ENCODE data around the gene PRPH2. TPM values are rescaled to one million over a fixed set of nuclear protein-coding genes. Genes with fewer than 3 reads are reported as not detected.

PRPH2 gene
- total and polyA plus RNA-seq, 10 of the 15 experiments (the other 5 are each of a cell fraction or from before 2014, with no cell fraction given): 0.08 TPM; not detected in 9

- no peaks in the 10 kb centered on the region for H3K9me3 ChIP-seq (replicated peaks; ENCODE audit: control insufficient read depth, insufficient read depth, low read length)
- H3K79me2 ChIP-seq (ENCODE audit: control insufficient read depth, insufficient read depth, low read length): no peaks in the 10 kb centered on the region
- no peaks in the 10 kb centered on the region for H4K20me1 ChIP-seq (ENCODE audit: control insufficient read depth, insufficient read depth)
- DNase-seq (ENCODE audit: low read depth, low spot score): no peak
- no peak overlapping the region for H2AFZ ChIP-seq (ENCODE audit: control insufficient read depth, low read depth, low read length)
- TF ChIP-seq SMC3 (IDR thresholded peaks at IDR 0.05; ENCODE audit: borderline replicate concordance, low read length): no peak
- no peak for TF ChIP-seq HDAC6 (IDR thresholded peaks at IDR 0.05; ENCODE audit: unreplicated experiment)
- no peak for TF ChIP-seq BACH1 (IDR thresholded peaks at IDR 0.05; ENCODE audit: borderline replicate concordance)
- TF ChIP-seq NRF1 (conservative IDR thresholded peaks at IDR 0.05; ENCODE audit: low read depth, low read length): no peak
- no peak for TF ChIP-seq ZBTB33 (IDR thresholded peaks at IDR 0.05)
- no peak for TF ChIP-seq SUZ12 (IDR thresholded peaks at IDR 0.05; ENCODE audit: unreplicated experiment)
- no peak for TF ChIP-seq CEBPZ (IDR thresholded peaks at IDR 0.05; ENCODE audit: low read depth, low read length)
- TF ChIP-seq PAX5 (IDR thresholded peaks at IDR 0.05; ENCODE audit: borderline replicate concordance, low read depth, low read length): no peak
- no peak for TF ChIP-seq PML (IDR thresholded peaks at IDR 0.05; ENCODE audit: low read length)
- 4% methylated on average over 1 of the region's 1 CpG for WGBS (ENCODE audit: insufficient coverage, insufficient replicate concordance, low lambda C conversion rate, missing lambda C conversion rate)
- H3K4me3 ChIP-seq: no peak overlapping the region
- no peak overlapping the region for H3K4me2 ChIP-seq (ENCODE audit: control insufficient read depth, insufficient read depth)
- ChIA-PET SMC1A (ENCODE audit: uncharacterized antibody, unreplicated experiment) (interaction anchor here (0.7 to 1.1 kb wide), 3 partner anchors 30 to 223 kb away, joined by 3 read pairs; no protein-coding TSS in a partner anchor), POLR2A (interaction anchor here (0.6 kb wide), 1 partner anchor 196 kb away, joined by 5 read pairs; no protein-coding TSS in a partner anchor), RAD21 (ENCODE audit: unreplicated experiment) (interaction anchor here (1.0 to 5.2 kb wide), 2 partner anchors 67 to 241 kb away, joined by 3 to 46 read pairs; no protein-coding TSS in a partner anchor), CTCF (interaction anchor here (0.6 to 9.2 kb wide), 8 partner anchors 9 to 271 kb away, joined by 3 to 99 read pairs (median 4); partner anchors contain the start of gene RPL7L1)
- intact Hi-C loops (cut with micrococcal nuclease; ENCODE audit: unreplicated experiment): no loop called here
- no peak for FAIRE-seq
- BruUV-seq (replicated peaks): no TSS peak
- no peak overlapping the region for H3K9ac ChIP-seq (ENCODE audit: control insufficient read depth, insufficient read depth, low read length)
- no peaks in the 10 kb centered on the region for H3K27me3 ChIP-seq (replicated peaks in 1 of 2; ENCODE audit: control insufficient read depth in 2 of 2, insufficient read depth in 2 of 2, low read length in 1 of 2)
- peaks cover 2 to 24% of the 10 kb centered on the region in 2 experiments for H3K36me3 ChIP-seq (ENCODE audit: control insufficient read depth in 2 of 2, insufficient read depth in 2 of 2, low read length in 1 of 2)
- ATAC-seq: no peak
- H3K27ac ChIP-seq (ENCODE audit: control insufficient read depth, insufficient read depth): no peak overlapping the region
- in situ Hi-C loops (cut with MboI): loop anchor here (5.0 kb wide), 1 partner anchor 217 kb away; the partner anchor contains the start of gene RPL7L1
- H3K4me1 ChIP-seq (ENCODE audit: control insufficient read depth, insufficient read depth, low read length): no peaks in the 10 kb centered on the region
Measured at GRCh38 chr6:42659806-42660205, 62.6 kb downstream of the PRPH2 start.

All from GM12878 (cell line).